GM19395 (cell line): ENCODE measurements around the gene PIP5KL1.
"Not testable (repeated sequence)": the region's sequence is repeated elsewhere in the genome, so short reads cannot be mapped to it uniquely, and the experiment has no call there.

Source experiments
- ATAC-seq: cut with Tn5 transposase; IDR thresholded peaks from one replicate; pipeline ENCODE4 v1.9.1; 2021; ENCODE audit warnings: mild to moderate bottlenecking, moderate library complexity; ENCODE audit not compliant: unreplicated experiment

The PIP5KL1 gene

GRCh38 chr9:127896395-127897192 is 34.0 kb downstream of the PIP5KL1 start:
- no peak for ATAC-seq

GRCh38 chr9:127895811-127896210 is 34.8 kb downstream of the PIP5KL1 start:
- ATAC-seq: no peak

- ATAC-seq: no peak
Observed at GRCh38 chr9:127893392-127893791, 37.2 kb downstream of the PIP5KL1 start.

GRCh38 chr9:127892831-127893230 is 37.7 kb downstream of the PIP5KL1 start:
- ATAC-seq: no peak

- no peak for ATAC-seq
Observed at GRCh38 chr9:127890053-127890452, 40.5 kb downstream of the PIP5KL1 start.

GRCh38 chr9:127887792-127888191 is 42.8 kb downstream of the PIP5KL1 start:
- ATAC-seq: no peak

- no peak for ATAC-seq
Observed at GRCh38 chr9:127886401-127886972, 44.1 kb downstream of the PIP5KL1 start.

- no peak for ATAC-seq
Observed at GRCh38 chr9:127885508-127886281, 44.9 kb downstream of the PIP5KL1 start.

GRCh38 chr9:127884976-127885490 is 45.5 kb downstream of the PIP5KL1 start:
- ATAC-seq: no peak

GRCh38 chr9:127884427-127884911 is 46.1 kb downstream of the PIP5KL1 start:
- ATAC-seq: no peak

- no peak for ATAC-seq
Observed at GRCh38 chr9:127883959-127884358, 46.6 kb downstream of the PIP5KL1 start.

GRCh38 chr9:127881715-127882114 is 48.9 kb downstream of the PIP5KL1 start:
- ATAC-seq: not testable (repeated sequence)

- ATAC-seq: no peak
Observed at GRCh38 chr9:127880143-127880542, 50.4 kb downstream of the PIP5KL1 start.

GRCh38 chr9:127878652-127879390 is 51.8 kb downstream of the PIP5KL1 start:
- ATAC-seq: no peak

- ATAC-seq: no peak
Observed at GRCh38 chr9:127878001-127878651, 52.5 kb downstream of the PIP5KL1 start.

GRCh38 chr9:127877566-127877998 is 53.0 kb downstream of the PIP5KL1 start, which contains the start of gene AK1:
AK1 (minus strand) TSS chr9:127877675; CDS start chr9:127874617, 3,058 bp downstream.
- ATAC-seq: no peak

GRCh38 chr9:127876764-127877562 is 53.6 kb downstream of the PIP5KL1 start:
- ATAC-seq: no peak

- ATAC-seq: no peak
Observed at GRCh38 chr9:127876026-127876763, 54.4 kb downstream of the PIP5KL1 start.
